ENCODE data around the gene CPED1. TPM values are rescaled to one million over a fixed set of nuclear protein-coding genes. Genes with fewer than 3 reads are reported as not detected.
"Not testable (repeated sequence)": the region's sequence is repeated elsewhere in the genome, so short reads cannot be mapped to it uniquely, and the experiment has no call there.

The CPED1 gene
- total RNA-seq, 1 donor from 2014 or later: 14.6 TPM

GRCh38 chr7:120973849-120974248, 14.7 kb upstream of the CPED1 start:
- Histone ChIP-seq H3K9me3 (ENCODE audit: control insufficient read depth in 3 of 3, low read length in 3 of 3) (no peaks in the 10 kb centered on the region), H3K36me3 (ENCODE audit: control insufficient read depth in 3 of 3, insufficient read depth in 3 of 3, low read length in 3 of 3) (peaks cover 17 to 65% (median 41%) of the 10 kb centered on the region in 3 donors), H3K4me1 (ENCODE audit: control insufficient read depth in 3 of 3, insufficient read depth in 3 of 3, low read length in 3 of 3) (no peaks in the 10 kb centered on the region), H3K27ac (ENCODE audit: low read depth, low read length) (no peak overlapping the region), H3K4me3 (ENCODE audit: low read length in 3 of 3) (no peak overlapping the region), H3K27me3 (ENCODE audit: control insufficient read depth in 3 of 3, insufficient read depth in 3 of 3, low read length in 3 of 3) (no peaks in the 10 kb centered on the region), H3K9ac (ENCODE audit: low read depth in 1 of 3, low read length in 3 of 3) (no peak overlapping the region)

- H3K36me3 ChIP-seq (ENCODE audit: control insufficient read depth in 3 of 3, insufficient read depth in 3 of 3, low read length in 3 of 3): peaks cover 2 to 17% (median 4%) of the 10 kb centered on the region in 3 donors
- H3K9me3 ChIP-seq (ENCODE audit: control insufficient read depth in 3 of 3, low read length in 3 of 3): no peaks in the 10 kb centered on the region
- H3K9ac ChIP-seq (ENCODE audit: low read depth in 1 of 3, low read length in 3 of 3): no peak overlapping the region
- H3K4me3 ChIP-seq (ENCODE audit: low read length in 3 of 3): no peak overlapping the region
- no peaks in the 10 kb centered on the region for H3K4me1 ChIP-seq (ENCODE audit: control insufficient read depth in 3 of 3, insufficient read depth in 3 of 3, low read length in 3 of 3)
- H3K27ac ChIP-seq (ENCODE audit: low read depth, low read length): no peak overlapping the region
- H3K27me3 ChIP-seq (ENCODE audit: control insufficient read depth in 3 of 3, insufficient read depth in 3 of 3, low read length in 3 of 3): no peaks in the 10 kb centered on the region
Measured at GRCh38 chr7:120979765-120980499, 8.6 kb upstream of the CPED1 start.

GRCh38 chr7:120981117-120981516, 7.4 kb upstream of the CPED1 start:
- H3K27me3 ChIP-seq (ENCODE audit: control insufficient read depth in 3 of 3, insufficient read depth in 3 of 3, low read length in 3 of 3): no peaks in the 10 kb centered on the region
- no peak overlapping the region for H3K9ac ChIP-seq (ENCODE audit: low read depth in 1 of 3, low read length in 3 of 3)
- no peak overlapping the region for H3K27ac ChIP-seq (ENCODE audit: low read depth, low read length)
- no peaks in the 10 kb centered on the region for H3K9me3 ChIP-seq (ENCODE audit: control insufficient read depth in 3 of 3, low read length in 3 of 3)
- no peak overlapping the region for H3K4me3 ChIP-seq (ENCODE audit: low read length in 3 of 3)
- H3K36me3 ChIP-seq (ENCODE audit: control insufficient read depth in 3 of 3, insufficient read depth in 3 of 3, low read length in 3 of 3): peaks cover 0 to 8% (median 0%) of the 10 kb centered on the region in 3 donors
- H3K4me1 ChIP-seq (ENCODE audit: control insufficient read depth in 3 of 3, insufficient read depth in 3 of 3, low read length in 3 of 3): no peaks in the 10 kb centered on the region

GRCh38 chr7:120981888-120982615, 6.5 kb upstream of the CPED1 start:
- H3K27me3 ChIP-seq (ENCODE audit: control insufficient read depth in 3 of 3, insufficient read depth in 3 of 3, low read length in 3 of 3): no peaks in the 10 kb centered on the region
- no peaks in the 10 kb centered on the region for H3K9me3 ChIP-seq (ENCODE audit: control insufficient read depth in 3 of 3, low read length in 3 of 3)
- peaks cover 0 to 1% (median 0%) of the 10 kb centered on the region in 3 donors for H3K36me3 ChIP-seq (ENCODE audit: control insufficient read depth in 3 of 3, insufficient read depth in 3 of 3, low read length in 3 of 3)
- no peak overlapping the region for H3K27ac ChIP-seq (ENCODE audit: low read depth, low read length)
- H3K9ac ChIP-seq (ENCODE audit: low read depth in 1 of 3, low read length in 3 of 3): no peak overlapping the region
- no peaks in the 10 kb centered on the region for H3K4me1 ChIP-seq (ENCODE audit: control insufficient read depth in 3 of 3, insufficient read depth in 3 of 3, low read length in 3 of 3)
- H3K4me3 ChIP-seq (ENCODE audit: low read length in 3 of 3): no peak overlapping the region

GRCh38 chr7:120983592-120983991, 4.9 kb upstream of the CPED1 start:
- H3K9me3 ChIP-seq (ENCODE audit: control insufficient read depth in 3 of 3, low read length in 3 of 3); H3K27ac ChIP-seq (ENCODE audit: low read depth, low read length); H3K9ac ChIP-seq (ENCODE audit: low read depth in 1 of 3, low read length in 3 of 3); H3K27me3 ChIP-seq (ENCODE audit: control insufficient read depth in 3 of 3, insufficient read depth in 3 of 3, low read length in 3 of 3); H3K4me1 ChIP-seq (ENCODE audit: control insufficient read depth in 3 of 3, insufficient read depth in 3 of 3, low read length in 3 of 3); H3K4me3 ChIP-seq (ENCODE audit: low read length in 3 of 3); H3K36me3 ChIP-seq (ENCODE audit: control insufficient read depth in 3 of 3, insufficient read depth in 3 of 3, low read length in 3 of 3): not testable (repeated sequence)

GRCh38 chr7:120984406-120984805, 4.1 kb upstream of the CPED1 start:
- no peaks in the 10 kb centered on the region for H3K27me3 ChIP-seq (ENCODE audit: control insufficient read depth in 3 of 3, insufficient read depth in 3 of 3, low read length in 3 of 3)
- H3K27ac ChIP-seq (ENCODE audit: low read depth, low read length): no peak overlapping the region
- peaks cover 0 to 8% (median 6%) of the 10 kb centered on the region in 3 donors for H3K4me1 ChIP-seq (ENCODE audit: control insufficient read depth in 3 of 3, insufficient read depth in 3 of 3, low read length in 3 of 3)
- no peaks in the 10 kb centered on the region for H3K9me3 ChIP-seq (ENCODE audit: control insufficient read depth in 3 of 3, low read length in 3 of 3)
- H3K4me3 ChIP-seq (ENCODE audit: low read length in 3 of 3): no peak overlapping the region
- H3K9ac ChIP-seq (ENCODE audit: low read depth in 1 of 3, low read length in 3 of 3): no peak overlapping the region
- H3K36me3 ChIP-seq (ENCODE audit: control insufficient read depth in 3 of 3, insufficient read depth in 3 of 3, low read length in 3 of 3): no peaks in the 10 kb centered on the region

- H3K4me1 ChIP-seq (ENCODE audit: control insufficient read depth in 3 of 3, insufficient read depth in 3 of 3, low read length in 3 of 3): peaks cover 0 to 10% (median 8%) of the 10 kb centered on the region in 3 donors
- H3K4me3 ChIP-seq (ENCODE audit: low read length in 3 of 3): no peak overlapping the region
- H3K27ac ChIP-seq (ENCODE audit: low read depth, low read length): no peak overlapping the region
- no peak overlapping the region for H3K9ac ChIP-seq (ENCODE audit: low read depth in 1 of 3, low read length in 3 of 3)
- H3K27me3 ChIP-seq (ENCODE audit: control insufficient read depth in 3 of 3, insufficient read depth in 3 of 3, low read length in 3 of 3): no peaks in the 10 kb centered on the region
- H3K36me3 ChIP-seq (ENCODE audit: control insufficient read depth in 3 of 3, insufficient read depth in 3 of 3, low read length in 3 of 3): no peaks in the 10 kb centered on the region
- no peaks in the 10 kb centered on the region for H3K9me3 ChIP-seq (ENCODE audit: control insufficient read depth in 3 of 3, low read length in 3 of 3)
Measured at GRCh38 chr7:120985130-120985758, 3.3 kb upstream of the CPED1 start.

GRCh38 chr7:120985839-120986238, 2.7 kb upstream of the CPED1 start:
- Histone ChIP-seq H3K4me1 (ENCODE audit: control insufficient read depth in 3 of 3, insufficient read depth in 3 of 3, low read length in 3 of 3) (peaks cover 0 to 10% (median 8%) of the 10 kb centered on the region in 3 donors), H3K9me3 (ENCODE audit: control insufficient read depth in 3 of 3, low read length in 3 of 3) (no peaks in the 10 kb centered on the region), H3K27ac (ENCODE audit: low read depth, low read length) (no peak overlapping the region), H3K36me3 (ENCODE audit: control insufficient read depth in 3 of 3, insufficient read depth in 3 of 3, low read length in 3 of 3) (no peaks in the 10 kb centered on the region), H3K27me3 (ENCODE audit: control insufficient read depth in 3 of 3, insufficient read depth in 3 of 3, low read length in 3 of 3) (no peaks in the 10 kb centered on the region), H3K9ac (ENCODE audit: low read depth in 1 of 3, low read length in 3 of 3) (no peak overlapping the region), H3K4me3 (ENCODE audit: low read length in 3 of 3) (no peak overlapping the region)

- no peaks in the 10 kb centered on the region for H3K36me3 ChIP-seq (ENCODE audit: control insufficient read depth in 3 of 3, insufficient read depth in 3 of 3, low read length in 3 of 3)
- H3K4me1 ChIP-seq (ENCODE audit: control insufficient read depth in 3 of 3, insufficient read depth in 3 of 3, low read length in 3 of 3): peaks cover 0 to 10% (median 8%) of the 10 kb centered on the region in 3 donors
- no peak overlapping the region for H3K9ac ChIP-seq (ENCODE audit: low read depth in 1 of 3, low read length in 3 of 3)
- no peak overlapping the region for H3K27ac ChIP-seq (ENCODE audit: low read depth, low read length)
- H3K9me3 ChIP-seq (ENCODE audit: control insufficient read depth in 3 of 3, low read length in 3 of 3): no peaks in the 10 kb centered on the region
- H3K4me3 ChIP-seq (ENCODE audit: low read length in 3 of 3): no peak overlapping the region
- no peaks in the 10 kb centered on the region for H3K27me3 ChIP-seq (ENCODE audit: control insufficient read depth in 3 of 3, insufficient read depth in 3 of 3, low read length in 3 of 3)
Measured at GRCh38 chr7:120986650-120987049, 1.9 kb upstream of the CPED1 start.

GRCh38 chr7:120987280-120987679, 1.2 kb upstream of the CPED1 start:
- Histone ChIP-seq H3K9me3 (ENCODE audit: control insufficient read depth in 3 of 3, low read length in 3 of 3) (no peaks in the 10 kb centered on the region), H3K27me3 (ENCODE audit: control insufficient read depth in 3 of 3, insufficient read depth in 3 of 3, low read length in 3 of 3) (no peaks in the 10 kb centered on the region), H3K27ac (ENCODE audit: low read depth, low read length) (peak overlapping the region; percentile 99), H3K9ac (ENCODE audit: low read depth in 1 of 3, low read length in 3 of 3) (no peak overlapping the region), H3K36me3 (ENCODE audit: control insufficient read depth in 3 of 3, insufficient read depth in 3 of 3, low read length in 3 of 3) (no peaks in the 10 kb centered on the region), H3K4me1 (ENCODE audit: control insufficient read depth in 3 of 3, insufficient read depth in 3 of 3, low read length in 3 of 3) (peaks cover 0 to 10% (median 8%) of the 10 kb centered on the region in 3 donors), H3K4me3 (ENCODE audit: low read length in 3 of 3) (no peak overlapping the region)
